NCI-H82 (cell line): ENCODE results near the gene ENTPD8.

Experiments
- DNase-seq: peaks from one replicate; lab custom pipeline; 2025; lab: John Stamatoyannopoulos, UW

Gene ENTPD8

GRCh38 chr9:137447722-137448601 lies 6.8 kb upstream of the ENTPD8 start:
- DNase-seq = no peak

GRCh38 chr9:137446851-137447471 lies 5.8 kb upstream of the ENTPD8 start:
- no peak for DNase-seq

DNA sequence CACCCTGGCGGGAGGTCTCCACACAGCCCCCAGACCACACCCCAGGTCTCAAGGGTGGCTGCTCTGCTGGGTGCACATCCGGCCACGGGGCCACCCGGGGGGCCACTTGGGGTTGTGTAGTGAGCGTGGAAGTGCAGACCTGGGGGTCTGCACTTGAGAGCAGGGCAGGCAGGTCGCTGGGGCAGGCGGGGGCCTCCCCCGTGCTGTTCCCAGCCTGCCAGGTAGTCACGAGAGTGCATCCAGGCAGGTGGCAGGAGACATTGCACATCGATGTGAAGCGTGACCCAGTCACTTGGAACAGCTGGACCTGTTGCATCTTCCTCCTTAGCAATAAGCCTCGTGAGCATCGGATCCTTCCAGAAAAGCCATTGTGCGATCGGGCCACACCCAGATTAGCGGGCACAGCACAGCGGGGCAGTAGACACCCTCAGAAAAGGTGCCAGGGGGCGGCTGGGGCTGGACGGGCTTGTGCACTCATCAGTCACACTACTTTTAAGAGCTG lies 4.8 kb upstream of the ENTPD8 start:
- peak; percentile 38 for DNase-seq

DNA sequence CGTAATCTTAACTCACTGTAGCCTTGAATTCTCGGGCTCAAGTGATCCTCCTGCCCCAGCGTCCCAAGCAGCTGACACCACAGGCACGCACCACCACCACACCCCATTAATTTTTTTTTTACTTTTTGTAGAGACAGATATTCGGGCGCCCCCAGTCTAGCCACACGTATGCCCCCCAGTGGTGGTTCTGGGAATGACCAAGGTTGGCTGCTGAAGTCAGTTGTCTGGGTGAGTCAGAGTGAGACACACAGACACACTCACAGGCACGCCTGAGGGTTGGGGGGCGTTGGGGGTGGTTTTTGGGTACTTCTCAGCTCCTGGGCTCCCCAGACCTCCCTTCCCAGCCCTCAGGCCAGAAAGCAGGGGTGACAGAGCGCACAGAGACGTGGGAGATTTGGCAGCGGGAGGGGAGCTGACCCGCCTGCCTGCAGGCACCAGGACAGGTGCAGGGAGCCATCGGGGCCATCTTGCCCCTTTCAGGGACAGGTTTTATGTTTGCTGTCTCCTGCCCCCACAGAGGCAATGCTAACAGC lies 4.2 kb upstream of the ENTPD8 start:
- peak; percentile 70 for DNase-seq

- no peak for DNase-seq
Observed at GRCh38 chr9:137444106-137444790, 3.1 kb upstream of the ENTPD8 start.

GRCh38 chr9:137441935-137442321 lies 771 bp upstream of the ENTPD8 start:
- DNase-seq = no peak

- DNase-seq = no peak
Observed at GRCh38 chr9:137439158-137439714, 1.9 kb downstream of the ENTPD8 start.

DNA sequence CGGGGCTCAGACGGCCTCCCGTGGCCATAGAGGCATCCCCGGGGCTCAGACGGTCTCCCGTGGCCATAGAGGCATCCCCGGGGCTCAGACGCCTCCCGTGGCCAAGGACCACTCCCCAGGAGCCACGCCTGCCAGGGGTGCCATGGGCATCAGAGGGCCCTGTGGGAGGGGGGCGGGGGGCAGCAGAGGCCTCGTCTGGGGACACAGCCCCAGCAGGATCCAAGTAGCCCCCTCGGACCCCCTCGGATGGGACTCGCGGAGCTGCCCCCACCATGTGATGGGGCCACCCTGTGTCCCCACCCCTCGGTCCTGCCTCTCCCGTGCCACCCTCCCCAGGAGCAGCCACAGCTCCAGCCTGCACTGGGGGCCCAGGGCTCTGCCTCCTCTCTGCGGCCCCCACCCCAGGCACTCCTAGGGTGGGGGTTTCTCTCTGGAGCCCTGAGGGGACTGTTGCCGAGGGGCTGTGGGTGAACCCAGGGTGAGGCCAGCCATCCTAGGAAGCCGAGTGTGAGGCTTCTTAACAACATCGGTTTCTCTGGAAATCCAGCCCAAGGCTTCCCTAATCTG lies 2.5 kb downstream of the ENTPD8 start:
- DNase-seq = peak; percentile 75

DNA sequence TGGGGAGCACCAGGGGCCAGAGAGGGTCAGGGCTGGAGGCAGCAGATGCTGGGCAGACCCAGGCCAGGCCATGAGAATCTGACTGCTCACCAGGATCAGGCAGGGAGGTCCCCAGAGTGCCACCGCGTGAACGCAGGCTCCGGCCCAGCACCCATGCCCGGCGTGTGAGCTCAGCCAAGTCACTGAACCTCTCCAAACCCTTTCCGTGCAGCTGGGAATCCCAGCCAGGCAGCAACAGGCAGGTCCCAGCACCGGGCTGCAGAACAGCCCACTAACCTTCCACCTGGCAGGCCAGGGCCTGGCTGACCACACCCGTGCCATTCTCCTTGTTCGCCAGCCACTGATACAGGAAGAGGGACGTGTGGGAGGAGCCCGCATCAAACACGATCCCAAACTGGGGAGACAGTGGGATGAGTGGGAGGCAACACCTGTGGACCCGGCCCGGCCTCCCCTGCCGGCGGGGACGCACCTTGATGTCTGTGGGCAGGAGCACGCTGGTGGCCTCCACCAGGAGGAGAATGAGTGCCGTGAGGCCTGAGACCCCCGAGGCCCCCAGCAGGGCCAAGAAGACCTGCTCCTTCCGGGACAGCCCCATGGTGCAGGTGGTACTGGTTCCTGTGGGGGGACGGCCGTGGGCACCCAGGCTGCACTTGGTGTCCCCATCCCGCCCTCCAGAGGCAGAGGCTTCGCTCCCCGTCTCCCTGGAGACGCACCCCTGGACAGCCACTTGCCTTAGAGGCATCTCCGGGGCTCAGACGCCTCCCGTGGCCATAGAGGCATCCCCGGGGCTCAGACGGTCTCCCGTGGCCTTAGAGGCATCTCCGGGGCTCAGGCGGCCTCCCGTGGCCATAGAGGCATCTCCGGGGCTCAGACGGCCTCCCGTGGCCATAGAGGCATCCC lies 3.2 kb downstream of the ENTPD8 start:
- DNase-seq = no peak

GRCh38 chr9:137436761-137437600 lies 4.2 kb downstream of the ENTPD8 start:
- DNase-seq = no peak

DNA sequence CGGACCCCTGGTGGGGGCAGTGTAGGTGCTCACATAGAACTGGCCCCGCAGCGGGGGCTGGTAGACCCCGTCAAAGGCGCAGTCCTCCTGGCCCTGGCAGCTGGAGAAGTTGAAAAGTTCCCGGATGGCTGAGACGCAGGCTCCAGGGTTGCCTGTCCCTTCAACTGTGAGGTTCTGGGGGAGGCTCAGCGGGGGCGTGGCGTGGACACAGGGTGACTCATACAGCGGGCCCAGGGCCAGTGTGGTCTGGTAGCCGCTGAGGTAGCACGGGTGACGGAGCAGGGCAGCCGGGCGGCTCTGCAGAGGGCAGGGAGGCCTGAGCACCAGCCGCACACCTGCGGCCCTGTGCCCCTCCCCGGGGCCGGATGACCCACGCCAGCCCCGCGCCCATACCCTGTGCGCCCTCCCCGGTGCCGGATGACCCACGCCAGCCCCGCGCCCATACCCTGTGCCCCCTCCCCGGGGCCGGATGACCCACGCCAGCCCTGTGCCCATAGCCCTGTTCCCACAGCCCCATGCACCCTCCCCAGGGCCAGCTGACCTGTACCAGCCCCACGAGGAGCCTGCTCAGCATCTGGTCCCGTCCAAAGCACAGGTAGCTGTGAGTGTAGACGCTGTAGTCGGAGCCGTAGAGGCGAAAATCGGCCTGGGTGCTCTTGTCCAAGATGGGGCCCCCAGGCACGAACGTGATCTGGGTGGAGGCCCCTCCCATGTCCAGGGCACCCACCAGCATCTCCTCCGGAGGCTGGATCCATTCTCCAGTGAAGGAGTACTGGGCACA lies 5.0 kb downstream of the ENTPD8 start:
- no peak for DNase-seq

- no peak for DNase-seq
Observed at GRCh38 chr9:137435381-137435891, 5.7 kb downstream of the ENTPD8 start.

GRCh38 chr9:137434498-137435380 lies 6.4 kb downstream of the ENTPD8 start:
- DNase-seq = no peak

- DNase-seq = no peak
Observed at GRCh38 chr9:137433916-137434431, 7.2 kb downstream of the ENTPD8 start.

GRCh38 chr9:137433349-137433915 lies 7.7 kb downstream of the ENTPD8 start:
- no peak for DNase-seq

GRCh38 chr9:137432687-137433348 lies 8.3 kb downstream of the ENTPD8 start:
- DNase-seq = no peak
